WERI-Rb-1 (cell line): ENCODE measurements around the gene TMEM38B.

ENCODE experiments used
- DNase-seq: peaks from one replicate; pipeline ENCODE4 v3.0.0-alpha.2; 2020
- H3K27ac ChIP-seq: fragments of 250-450 bp; sonication (Bioruptor Pico); 2 replicates; pipeline ENCODE4 v1.5.1; 2020; ENCODE audit warnings: mild to moderate bottlenecking, moderate library complexity
- H3K27me3 ChIP-seq: fragments of 250-450 bp; sonication (Bioruptor Pico); 2 replicates; pipeline ENCODE4 v1.5.1; 2021; ENCODE audit warnings: mild to moderate bottlenecking, low read depth, moderate library complexity; ENCODE audit not compliant: insufficient read depth, severe bottlenecking
- H3K36me3 ChIP-seq: fragments of 250-450 bp; sonication (Bioruptor Pico); 2 replicates; pipeline ENCODE4 v1.5.1; 2020; ENCODE audit warnings: mild to moderate bottlenecking, moderate library complexity
- H3K4me3 ChIP-seq: 2 replicates; pipeline ENCODE4 v1.5.1; 2011; ENCODE audit warnings: low read depth, mild to moderate bottlenecking, control low read depth, low read length
- H3K9me3 ChIP-seq: fragments of 250-450 bp; sonication (Bioruptor Pico); 2 replicates; pipeline ENCODE4 v1.5.1; 2021; ENCODE audit warnings: mild to moderate bottlenecking, moderate library complexity; ENCODE audit not compliant: severe bottlenecking
- CTCF ChIP-seq: IDR thresholded peaks from 2 replicates; pipeline ENCODE4 v1.5.1; 2011; ENCODE audit warnings: low read depth, mild to moderate bottlenecking, control low read depth, inconsistent platforms, low read length

Gene TMEM38B

GRCh38 chr9:105706156-105706555, 11.8 kb downstream of the TMEM38B start:
- no peak overlapping the region for H3K27ac ChIP-seq
- H3K27me3 ChIP-seq: no peaks in the 10 kb centered on the region
- H3K9me3 ChIP-seq: no peaks in the 10 kb centered on the region
- DNase-seq: no peak
- H3K4me3 ChIP-seq: no peak overlapping the region
- no peak for TF ChIP-seq CTCF
- H3K36me3 ChIP-seq: peaks cover 41% of the 10 kb centered on the region

GRCh38 chr9:105708405-105708804, 14.1 kb downstream of the TMEM38B start:
- no peak for TF ChIP-seq CTCF
- Histone ChIP-seq H3K27me3 (no peaks in the 10 kb centered on the region), H3K36me3 (peaks cover 31% of the 10 kb centered on the region), H3K9me3 (no peaks in the 10 kb centered on the region), H3K4me3 (no peak overlapping the region), H3K27ac (no peak overlapping the region)
- no peak for DNase-seq

- no peaks in the 10 kb centered on the region for H3K9me3 ChIP-seq
- peaks cover 36% of the 10 kb centered on the region for H3K36me3 ChIP-seq
- no peak overlapping the region for H3K27ac ChIP-seq
- TF ChIP-seq CTCF: no peak
- no peak for DNase-seq
- no peaks in the 10 kb centered on the region for H3K27me3 ChIP-seq
- H3K4me3 ChIP-seq: no peak overlapping the region
Measured at GRCh38 chr9:105710638-105711037, 16.3 kb downstream of the TMEM38B start.

- H3K36me3 ChIP-seq: peaks cover 28% of the 10 kb centered on the region
- no peak for DNase-seq
- no peak for TF ChIP-seq CTCF
- H3K27me3 ChIP-seq: no peaks in the 10 kb centered on the region
- no peaks in the 10 kb centered on the region for H3K9me3 ChIP-seq
- H3K27ac ChIP-seq: no peak overlapping the region
- H3K4me3 ChIP-seq: no peak overlapping the region
Measured at GRCh38 chr9:105711867-105712266, 17.5 kb downstream of the TMEM38B start.

GRCh38 chr9:105712297-105712696, 18.0 kb downstream of the TMEM38B start:
- Histone ChIP-seq H3K36me3 (peaks cover 26% of the 10 kb centered on the region), H3K27ac (no peak overlapping the region)
- DNase-seq: no peak

More at GRCh38 chr9:105712297-105712696, 18.0 kb downstream of the TMEM38B start:
- Histone ChIP-seq H3K27me3 (no peaks in the 10 kb centered on the region), H3K4me3 (no peak overlapping the region), H3K9me3 (no peaks in the 10 kb centered on the region)
- no peak for TF ChIP-seq CTCF
